ENCODE results near the gene UBN1.

UBN1 gene

GRCh38 chr16:4839942-4840341 lies 7.3 kb upstream of the UBN1 start:
- DNase-seq = no peak
- H3K27me3 ChIP-seq = no peaks in the 10 kb centered on the region
- H3K9me3 ChIP-seq = no peaks in the 10 kb centered on the region
- peaks cover 75% of the 10 kb centered on the region for H3K36me3 ChIP-seq
- no peak for TF ChIP-seq CTCF (IDR thresholded peaks at IDR 0.05; ENCODE audit: low read depth, low read length)
- no peak overlapping the region for H3K4me3 ChIP-seq (ENCODE audit: low read depth, low read length)
- H3K4me1 ChIP-seq = no peaks in the 10 kb centered on the region; the same call in 1 of the 2 replicates

- Histone ChIP-seq H3K9me3 (no peaks in the 10 kb centered on the region), H3K36me3 (peaks cover 75% of the 10 kb centered on the region), H3K4me3 (ENCODE audit: low read depth, low read length) (no peak overlapping the region), H3K27me3 (no peaks in the 10 kb centered on the region), H3K4me1 (no peaks in the 10 kb centered on the region)
- DNase-seq = no peak
- TF ChIP-seq CTCF (IDR thresholded peaks at IDR 0.05; ENCODE audit: low read depth, low read length) = no peak
Measured at GRCh38 chr16:4840984-4841383, 6.3 kb upstream of the UBN1 start.

- Histone ChIP-seq H3K4me1 (no peaks in the 10 kb centered on the region), H3K9me3 (no peaks in the 10 kb centered on the region), H3K27me3 (no peaks in the 10 kb centered on the region), H3K4me3 (ENCODE audit: low read depth, low read length) (peak overlapping the region; percentile 96), H3K36me3 (peaks cover 35% of the 10 kb centered on the region)
- peak; percentile 76 for DNase-seq
- TF ChIP-seq CTCF (IDR thresholded peaks at IDR 0.05; ENCODE audit: low read depth, low read length) = no peak
Measured at GRCh38 chr16:4846503-4846900, 779 bp upstream of the UBN1 start.

- H3K27me3 ChIP-seq = no peaks in the 10 kb centered on the region
- DNase-seq = peak; percentile 41
- peak overlapping the region; percentile 96 for H3K4me3 ChIP-seq (ENCODE audit: low read depth, low read length)
- no peaks in the 10 kb centered on the region for H3K4me1 ChIP-seq
- no peak for TF ChIP-seq CTCF (IDR thresholded peaks at IDR 0.05; ENCODE audit: low read depth, low read length)
- H3K36me3 ChIP-seq = peaks cover 26% of the 10 kb centered on the region
- H3K9me3 ChIP-seq = no peaks in the 10 kb centered on the region
Measured at GRCh38 chr16:4847774-4848587, 700 bp downstream of the UBN1 start.

- Histone ChIP-seq H3K27me3 (no peaks in the 10 kb centered on the region), H3K4me1 (no peaks in the 10 kb centered on the region), H3K4me3 (ENCODE audit: low read depth, low read length) (peak overlapping the region; percentile 27), H3K36me3 (peaks cover 29% of the 10 kb centered on the region), H3K9me3 (no peaks in the 10 kb centered on the region)
- no peak for TF ChIP-seq CTCF (IDR thresholded peaks at IDR 0.05; ENCODE audit: low read depth, low read length)
- DNase-seq = no peak
Measured at GRCh38 chr16:4850211-4850610, 2.9 kb downstream of the UBN1 start.

GRCh38 chr16:4852221-4852872 lies 5.1 kb downstream of the UBN1 start:
- DNase-seq = no peak
- H3K36me3 ChIP-seq = peaks cover 39% of the 10 kb centered on the region
- H3K4me1 ChIP-seq = no peaks in the 10 kb centered on the region
- no peak overlapping the region for H3K4me3 ChIP-seq (ENCODE audit: low read depth, low read length)
- no peak for TF ChIP-seq CTCF (IDR thresholded peaks at IDR 0.05; ENCODE audit: low read depth, low read length)
- no peaks in the 10 kb centered on the region for H3K9me3 ChIP-seq
- no peaks in the 10 kb centered on the region for H3K27me3 ChIP-seq
